Left kidney (tissue), 2 donors: ENCODE measurements around the gene CDH5. TPM values are rescaled to one million over a fixed set of nuclear protein-coding genes. Genes with fewer than 3 reads are reported as not detected.
"Not testable (repeated sequence)": the region's sequence is repeated elsewhere in the genome, so short reads cannot be mapped to it uniquely, and the experiment has no call there.

ENCODE experiments used
- DNase-seq: peaks from one replicate; pipeline ENCODE4 v3.0.0-alpha.2; 2013
- polyA plus RNA-seq: library from polyadenylated mRNA; unstranded; fragments of 120-200 nt; gene quantifications from one replicate; pipeline ENCODE4 v1.2.1, GENCODE V29; 2013; ENCODE audit not compliant: insufficient read length

The CDH5 gene
- polyA plus RNA-seq, 1 donor = 53.1 TPM

- no peak for DNase-seq
Measured at GRCh38 chr16:66434619-66435430, 68.3 kb downstream of the CDH5 start.

- DNase-seq = no peak
Measured at GRCh38 chr16:66435896-66436295, 69.4 kb downstream of the CDH5 start.

GRCh38 chr16:66437391-66437945 is 71.0 kb downstream of the CDH5 start:
- no peak for DNase-seq

GRCh38 chr16:66438536-66438935 is 72.0 kb downstream of the CDH5 start:
- DNase-seq = no peak

GRCh38 chr16:66439051-66439730 is 72.7 kb downstream of the CDH5 start:
- no peak for DNase-seq

- no peak for DNase-seq
Measured at GRCh38 chr16:66440271-66440802, 73.8 kb downstream of the CDH5 start.

GRCh38 chr16:66440970-66441369 is 74.5 kb downstream of the CDH5 start:
- DNase-seq = no peak

- no peak for DNase-seq
Measured at GRCh38 chr16:66441586-66442375, 75.3 kb downstream of the CDH5 start.

GRCh38 chr16:66442502-66443268 is 76.2 kb downstream of the CDH5 start:
- no peak for DNase-seq

- DNase-seq = no peak
Measured at GRCh38 chr16:66443269-66443652, 76.8 kb downstream of the CDH5 start.

- no peak for DNase-seq
Measured at GRCh38 chr16:66444049-66444481, 77.6 kb downstream of the CDH5 start.

GRCh38 chr16:66446737-66447136 is 80.2 kb downstream of the CDH5 start:
- DNase-seq = no peak

GRCh38 chr16:66447491-66447890 is 81.0 kb downstream of the CDH5 start:
- no peak for DNase-seq

- no peak for DNase-seq
Measured at GRCh38 chr16:66451548-66451947, 85.1 kb downstream of the CDH5 start.

- DNase-seq = not testable (repeated sequence)
Measured at GRCh38 chr16:66453230-66453629, 86.7 kb downstream of the CDH5 start.

Other genes starting within 250 kb of the CDH5 start
- gene BEAN1, start 60.6 kb downstream of the CDH5 start, polyA plus RNA-seq = 3.3 TPM
- 41.8 TPM for gene TK2, start 183.4 kb downstream of the CDH5 start, polyA plus RNA-seq
- gene CKLF, start 185.9 kb downstream of the CDH5 start, polyA plus RNA-seq = 38.9 TPM
- 7.0 TPM for gene CMTM1, start 199.7 kb downstream of the CDH5 start, polyA plus RNA-seq
- 0.75 TPM for gene CMTM2, start 212.8 kb downstream of the CDH5 start, polyA plus RNA-seq
- gene CMTM3, start 238.0 kb downstream of the CDH5 start, polyA plus RNA-seq = 61.1 TPM